DND-41 (cell line): ENCODE data around the gene RELA.

ENCODE experiments used
- ATAC-seq: fragments of 200-7000 bp; cut with Tn5 transposase; 3 replicates; pipeline ENCODE4 v1.9.1; 2021; ENCODE audit warnings: low read depth; ENCODE audit not compliant: insufficient read depth
- DNase-seq: peaks from one replicate; pipeline ENCODE4 v3.0.0-alpha.2; 2020
- H2AFZ ChIP-seq: 2 replicates; pipeline ENCODE4 v1.6.0; 2012; ENCODE audit warnings: low read depth, low read length
- H3K27ac ChIP-seq: 2 replicates; pipeline ENCODE4 v1.5.1; 2012; ENCODE audit warnings: low read length, inconsistent platforms
- H3K27me3 ChIP-seq: fragments of 200-600 bp; sonication (generic); 2 replicates; pipeline ENCODE4 v1.6.0; 2012; ENCODE audit warnings: low read length, mild to moderate bottlenecking, inconsistent platforms; ENCODE audit not compliant: insufficient read depth, poor library complexity
- H3K36me3 ChIP-seq: 2 replicates; pipeline ENCODE4 v1.5.1; 2012; ENCODE audit warnings: low read length, inconsistent platforms; ENCODE audit not compliant: insufficient read depth
- H3K4me1 ChIP-seq: 2 replicates; pipeline ENCODE4 v1.5.1; 2012; ENCODE audit warnings: mild to moderate bottlenecking, low read length; ENCODE audit not compliant: insufficient read depth
- H3K4me2 ChIP-seq: 2 replicates; pipeline ENCODE4 v1.6.0; 2012; ENCODE audit warnings: mild to moderate bottlenecking, moderate library complexity, low read length, inconsistent platforms; ENCODE audit not compliant: insufficient read depth
- H3K4me3 ChIP-seq, 2 experiments: fragments of 200-600 bp in 1 of 2; shearing (Covaris generic) in 1 of 2; 2 replicates each; pipeline ENCODE4 v1.5.1; 2012 to 2016; ENCODE audit warnings: inconsistent platforms in 2 of 2, low read length in 2 of 2, mild to moderate bottlenecking in 2 of 2, low read depth in 1 of 2, moderate library complexity in 1 of 2
- H3K79me2 ChIP-seq: 2 replicates; pipeline ENCODE4 v1.6.0; 2012; ENCODE audit warnings: low read length, inconsistent platforms; ENCODE audit not compliant: insufficient read depth
- H3K9ac ChIP-seq: 2 replicates; pipeline ENCODE4 v1.6.0; 2012; ENCODE audit warnings: low read depth, mild to moderate bottlenecking, inconsistent platforms, low read length, moderate library complexity
- H3K9me3 ChIP-seq: 2 replicates; pipeline ENCODE4 v1.5.1; 2012; ENCODE audit warnings: low read length, moderate library complexity, mild to moderate bottlenecking, inconsistent platforms; ENCODE audit not compliant: insufficient read depth, severe bottlenecking
- H4K20me1 ChIP-seq: 2 replicates; pipeline ENCODE4 v1.6.0; 2012; ENCODE audit warnings: low read length; ENCODE audit not compliant: insufficient read depth
- EZH2 ChIP-seq: IDR thresholded peaks from 3 replicates; pipeline ENCODE4 v1.6.1; 2012; ENCODE audit warnings: borderline replicate concordance, low read depth, mild to moderate bottlenecking, moderate library complexity, low read length, inconsistent platforms; ENCODE audit not compliant: severe bottlenecking
- TF ChIP-seq, protein P1 (sequence below): IDR thresholded peaks from 2 replicates; pipeline ENCODE4 v1.5.1; 2012; ENCODE audit warnings: borderline replicate concordance, low read length, moderate library complexity, mild to moderate bottlenecking; ENCODE audit not compliant: poor library complexity, severe bottlenecking; ENCODE audit errors: extremely low read depth

The RELA gene

GRCh38 chr11:65617990-65618751 is 44.5 kb downstream of the RELA start:
- Histone ChIP-seq H2AFZ (no peak overlapping the region), H3K27me3 (no peaks in the 10 kb centered on the region), H3K36me3 (peaks cover 69% of the 10 kb centered on the region), H3K27ac (no peak overlapping the region), H3K79me2 (peaks cover 76% of the 10 kb centered on the region), H3K9ac (no peak overlapping the region; the same call in 1 of the 2 replicates), H4K20me1 (peaks cover 61% of the 10 kb centered on the region), H3K9me3 (no peaks in the 10 kb centered on the region), H3K4me3 (no peak overlapping the region), H3K4me2 (peak overlapping the region; percentile 100; the same call in 1 of the 2 replicates), H3K4me1 (peaks cover 36% of the 10 kb centered on the region)
- no peak for TF ChIP-seq EZH2
- TF ChIP-seq, protein P1, sequence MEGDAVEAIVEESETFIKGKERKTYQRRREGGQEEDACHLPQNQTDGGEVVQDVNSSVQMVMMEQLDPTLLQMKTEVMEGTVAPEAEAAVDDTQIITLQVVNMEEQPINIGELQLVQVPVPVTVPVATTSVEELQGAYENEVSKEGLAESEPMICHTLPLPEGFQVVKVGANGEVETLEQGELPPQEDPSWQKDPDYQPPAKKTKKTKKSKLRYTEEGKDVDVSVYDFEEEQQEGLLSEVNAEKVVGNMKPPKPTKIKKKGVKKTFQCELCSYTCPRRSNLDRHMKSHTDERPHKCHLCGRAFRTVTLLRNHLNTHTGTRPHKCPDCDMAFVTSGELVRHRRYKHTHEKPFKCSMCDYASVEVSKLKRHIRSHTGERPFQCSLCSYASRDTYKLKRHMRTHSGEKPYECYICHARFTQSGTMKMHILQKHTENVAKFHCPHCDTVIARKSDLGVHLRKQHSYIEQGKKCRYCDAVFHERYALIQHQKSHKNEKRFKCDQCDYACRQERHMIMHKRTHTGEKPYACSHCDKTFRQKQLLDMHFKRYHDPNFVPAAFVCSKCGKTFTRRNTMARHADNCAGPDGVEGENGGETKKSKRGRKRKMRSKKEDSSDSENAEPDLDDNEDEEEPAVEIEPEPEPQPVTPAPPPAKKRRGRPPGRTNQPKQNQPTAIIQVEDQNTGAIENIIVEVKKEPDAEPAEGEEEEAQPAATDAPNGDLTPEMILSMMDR = no peak
- no peak for ATAC-seq
- DNase-seq = no peak

DNA sequence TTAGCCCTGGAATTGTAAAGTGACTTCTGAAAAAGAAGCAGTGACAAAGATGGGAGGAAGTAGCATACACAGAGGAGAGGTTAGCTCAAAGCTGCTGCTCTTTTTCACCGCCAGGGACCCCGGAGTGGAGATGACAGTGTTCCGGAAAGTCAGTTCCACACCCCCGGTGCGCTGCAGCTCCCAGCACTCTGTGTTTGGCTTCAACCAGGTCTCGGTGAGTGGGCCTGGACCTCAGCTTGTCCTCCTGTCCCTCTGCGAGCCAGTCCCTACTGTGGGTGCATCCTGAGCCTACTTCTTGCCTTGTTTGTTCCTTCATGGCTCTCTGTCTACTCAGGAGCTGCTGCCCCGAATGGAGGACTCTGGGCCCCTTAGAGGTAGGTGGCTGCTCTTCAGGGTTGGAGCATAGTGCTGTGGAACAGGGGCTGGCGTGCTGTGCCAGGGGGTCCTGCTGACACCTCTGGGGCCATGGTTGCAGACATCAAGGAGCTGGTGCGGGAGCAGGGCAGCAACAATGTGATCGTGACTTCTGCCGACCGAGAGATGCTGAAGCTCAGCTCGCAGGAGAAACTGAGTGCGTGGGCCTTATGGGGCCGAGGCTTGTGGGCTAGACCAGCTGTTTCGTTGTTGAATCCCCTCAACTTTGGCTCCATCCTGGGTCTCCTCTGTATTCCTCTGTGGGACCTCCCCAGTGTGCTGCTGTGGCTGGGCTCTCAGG is 45.4 kb downstream of the RELA start:
- DNase-seq (no peak), ATAC-seq (no peak)
- Histone ChIP-seq H3K9ac (peak overlapping the region; percentile 78), H4K20me1 (peaks cover 57% of the 10 kb centered on the region), H3K79me2 (peaks cover 81% of the 10 kb centered on the region), H3K4me2 (peak overlapping the region; percentile 100), H3K36me3 (peaks cover 72% of the 10 kb centered on the region), H3K27me3 (no peaks in the 10 kb centered on the region), H3K4me1 (peaks cover 44% of the 10 kb centered on the region), H3K9me3 (no peaks in the 10 kb centered on the region), H3K4me3 (peak overlapping the region; percentile 59 to 97; a peak in 3 of 4 replicates), H2AFZ (no peak overlapping the region), H3K27ac (peak overlapping the region; percentile 74)
- TF ChIP-seq, protein P1 = no peak

DNA sequence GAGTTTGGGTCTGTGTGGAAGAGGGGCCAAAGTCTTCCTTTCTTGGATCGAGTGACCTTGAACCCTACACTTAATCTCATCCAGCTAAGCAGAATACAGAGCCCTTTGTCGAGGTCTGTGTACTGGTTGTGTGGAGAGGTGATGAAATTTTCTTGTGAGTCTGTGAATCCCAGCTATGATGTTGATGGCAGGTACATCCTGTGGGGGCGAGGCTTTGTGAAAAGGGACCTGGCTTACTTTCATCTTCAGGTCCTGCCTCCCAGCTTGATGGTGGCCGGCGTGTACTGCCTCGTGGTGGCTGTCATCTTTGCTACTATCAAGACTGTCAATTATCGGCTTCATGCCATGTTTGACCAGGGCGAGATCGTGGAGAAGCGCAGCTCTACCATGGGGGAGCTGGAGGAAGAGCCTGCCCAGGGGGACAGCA is 46.1 kb downstream of the RELA start:
- H4K20me1 ChIP-seq = peaks cover 55% of the 10 kb centered on the region

More for the DNA sequence above, 46.1 kb downstream of the RELA start:
- DNase-seq (no peak), ATAC-seq (no peak)
- Histone ChIP-seq H3K27ac (peak overlapping the region; percentile 74), H3K27me3 (no peaks in the 10 kb centered on the region), H3K79me2 (peaks cover 88% of the 10 kb centered on the region), H3K4me3 (peak overlapping the region; percentile 59 to 97), H3K4me2 (peak overlapping the region; percentile 100), H3K9me3 (no peaks in the 10 kb centered on the region), H3K9ac (peak overlapping the region; percentile 78), H2AFZ (no peak overlapping the region), H3K36me3 (peaks cover 71% of the 10 kb centered on the region), H3K4me1 (peaks cover 52% of the 10 kb centered on the region)
- TF ChIP-seq, protein P1 = no peak
- no peak for TF ChIP-seq EZH2
